ENCODE results near the gene COL26A1. TPM values are rescaled to one million over a fixed set of nuclear protein-coding genes. Genes with fewer than 3 reads are reported as not detected.

Gene COL26A1
- total and polyA plus RNA-seq, 2 of the 4 experiments (the other 2 are of a cell fraction), result not detected

GRCh38 chr7:101550641-101551541, 188.2 kb downstream of the COL26A1 start (continued):
- no peak for TF ChIP-seq FOS (IDR thresholded peaks at IDR 0.05; ENCODE audit: low read depth, low read length)

DNA sequence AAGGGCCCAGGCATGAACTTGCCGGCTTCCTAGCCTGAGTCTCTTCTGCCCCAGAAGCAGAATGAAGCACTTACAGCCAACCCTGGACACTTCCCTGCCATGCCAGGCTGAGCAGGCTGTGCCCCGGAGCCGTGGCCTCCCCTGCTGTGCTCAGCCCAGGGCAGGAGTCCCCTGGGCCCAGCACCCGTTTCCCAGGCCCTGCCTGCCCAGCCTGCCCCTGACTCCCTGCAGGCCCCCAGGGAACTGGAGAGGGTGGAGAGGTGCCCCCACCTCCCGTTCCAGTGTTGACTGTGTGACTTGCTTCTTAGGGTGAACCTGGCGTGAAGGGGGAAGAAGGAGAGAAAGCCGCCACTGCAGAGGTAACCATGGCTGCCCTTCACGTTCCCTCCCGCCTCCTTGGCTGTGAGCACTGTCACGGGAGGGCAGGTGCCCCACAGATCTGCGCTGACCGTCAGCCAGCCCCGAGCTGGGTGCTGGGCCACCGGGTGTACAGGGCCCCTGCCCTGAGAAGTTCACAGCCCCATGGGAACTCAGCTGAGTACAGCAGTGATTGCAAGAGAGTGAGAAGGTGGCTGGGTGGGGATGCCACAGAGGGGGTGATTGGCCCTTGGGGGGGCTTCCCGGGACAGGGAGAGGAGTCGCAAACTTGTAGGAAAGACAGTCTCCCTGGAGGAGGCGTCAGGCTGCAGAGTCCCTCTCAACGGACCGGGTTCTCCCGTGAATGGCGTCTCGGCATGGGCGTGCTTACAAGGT, 190.5 kb downstream of the COL26A1 start:
- DNase-seq, result no peak
- H3K79me1 ChIP-seq (ENCODE audit: low read depth in 1 of 2, low read length in 2 of 2), result no peaks in the 10 kb centered on the region
- H2AFZ ChIP-seq (replicated peaks; ENCODE audit: low read length, poor library complexity), result no peak overlapping the region
- ATAC-seq (ENCODE audit: low read depth), result no peak
- H2BK20ac ChIP-seq (ENCODE audit: low read depth, low read length), result no peak overlapping the region
- H4K5ac ChIP-seq (ENCODE audit: low read depth, low read length), result no peak overlapping the region
- H3K4me3 ChIP-seq (ENCODE audit: insufficient read depth, low read depth, low read length), result no peak overlapping the region
- in situ Hi-C loops (cut with MboI; ENCODE audit: low sequenced_read_pairs), result no loop called here
- H4K8ac ChIP-seq (ENCODE audit: low read depth in 2 of 2, low read length in 2 of 2), result no peak overlapping the region
- no peaks in the 10 kb centered on the region for H3K9me3 ChIP-seq (ENCODE audit: control insufficient read depth, insufficient read depth, low read length)
- H3K56ac ChIP-seq (ENCODE audit: extremely low read depth, insufficient read depth, low read length), result no peak overlapping the region
- H3K4ac ChIP-seq (ENCODE audit: low read depth, low read length), result no peak overlapping the region
- H4K91ac ChIP-seq (ENCODE audit: insufficient read depth, low read depth, low read length), result no peak overlapping the region
- H3K9ac ChIP-seq (ENCODE audit: low read depth, low read length), result no peak overlapping the region
- intact Hi-C loops (cut with micrococcal nuclease), result loop anchor here (10.0 kb wide), 1 partner anchor 132 kb away; no protein-coding TSS in a partner anchor
- H4K20me1 ChIP-seq (ENCODE audit: insufficient read depth, low read length), result no peaks in the 10 kb centered on the region
- dilution Hi-C loops (cut with HindIII; ENCODE audit: low sequenced_read_pairs, unreplicated experiment), result no loop called here
- H3K14ac ChIP-seq (replicated peaks; ENCODE audit: low read depth, low read length), result no peak overlapping the region
- H3K4me2 ChIP-seq (ENCODE audit: low read depth, low read length), result no peak overlapping the region
- H3K23ac ChIP-seq (ENCODE audit: low read depth, low read length), result no peak overlapping the region
- H3K9me1 ChIP-seq (ENCODE audit: insufficient read depth, low read length), result no peaks in the 10 kb centered on the region
- WGBS, 2 experiments (ENCODE audit: extremely low coverage in 2 of 2, insufficient read length in 1 of 2), result 80% methylated on average over 18 of the region's 23 CpGs; no CpG with 5 or more reads in 1 of the 2 experiments
- ChIA-PET POLR2A (ENCODE audit: unreplicated experiment) (interaction anchor here (0.6 kb wide), 1 partner anchor 15 kb away, joined by 3 read pairs; no protein-coding TSS in a partner anchor), CTCF (no interaction called here)
- H3K27ac ChIP-seq (ENCODE audit: insufficient read depth, low read length), result no peak overlapping the region
- H2BK120ac ChIP-seq (ENCODE audit: low read depth, low read length), result no peak overlapping the region
- H2BK15ac ChIP-seq (ENCODE audit: low read depth, low read length), result no peak overlapping the region
- H3K4me1 ChIP-seq (ENCODE audit: control insufficient read depth, insufficient read depth, low read length), result no peaks in the 10 kb centered on the region
- no peak for TF ChIP-seq CEBPB (IDR thresholded peaks at IDR 0.05; ENCODE audit: low read depth, low read length)
- no peak for TF ChIP-seq FOS (IDR thresholded peaks at IDR 0.05; ENCODE audit: low read depth, low read length)
- H2AK5ac ChIP-seq (ENCODE audit: low read depth, low read length), result no peak overlapping the region
- H3K36me3 ChIP-seq (ENCODE audit: control insufficient read depth, insufficient read depth, low read length), result no peaks in the 10 kb centered on the region
- no peak overlapping the region for H2AK9ac ChIP-seq (replicated peaks; ENCODE audit: low read depth, low read length, poor library complexity)
- H2BK5ac ChIP-seq (ENCODE audit: low read depth, low read length, poor library complexity, severe bottlenecking), result no peak overlapping the region
- BruUV-seq (replicated peaks), result no TSS peak
- H3K27me3 ChIP-seq (ENCODE audit: control insufficient read depth, insufficient read depth, low read length), result peaks cover 31% of the 10 kb centered on the region
- no peak overlapping the region for H3K18ac ChIP-seq (ENCODE audit: low read depth, low read length)
